Activated CD4-positive, alpha-beta T cell treated with anti-CD3 and anti-CD28 coated beads, Interleukin-2, amount 50 U/mL, for 4 hours (primary cell): Measurements from ENCODE around the gene CD44.

ENCODE experiments used
- DNase-seq, 2 experiments: peaks; one replicate each; pipeline ENCODE4 v3.0.0-alpha.2; 2020

Gene CD44

GRCh38 chr11:35160902-35161597, 22.1 kb downstream of the CD44 start:
- DNase-seq: no peak

- no peak for DNase-seq
Observed at GRCh38 chr11:35162745-35163144, 23.8 kb downstream of the CD44 start.

GRCh38 chr11:35163209-35163608, 24.2 kb downstream of the CD44 start:
- DNase-seq: no peak

GRCh38 chr11:35163702-35164496, 24.9 kb downstream of the CD44 start:
- DNase-seq: no peak

- DNase-seq: no peak
Observed at GRCh38 chr11:35165030-35165422, 26.1 kb downstream of the CD44 start.

- peak; percentile 69 to 71 for DNase-seq
Observed at GRCh38 chr11:35165423-35166368, 26.7 kb downstream of the CD44 start.

GRCh38 chr11:35166369-35167360, 27.7 kb downstream of the CD44 start:
- no peak for DNase-seq

- no peak for DNase-seq
Observed at GRCh38 chr11:35167426-35167954, 28.5 kb downstream of the CD44 start.

- DNase-seq: no peak
Observed at GRCh38 chr11:35168671-35169070, 29.7 kb downstream of the CD44 start.

- DNase-seq: no peak
Observed at GRCh38 chr11:35169112-35169511, 30.1 kb downstream of the CD44 start.

GRCh38 chr11:35169754-35170153, 30.8 kb downstream of the CD44 start:
- no peak for DNase-seq

- no peak for DNase-seq
Observed at GRCh38 chr11:35170503-35170902, 31.5 kb downstream of the CD44 start.

- no peak for DNase-seq
Observed at GRCh38 chr11:35171226-35171625, 32.3 kb downstream of the CD44 start.

GRCh38 chr11:35173011-35173511, 34.1 kb downstream of the CD44 start:
- DNase-seq: no peak

GRCh38 chr11:35173616-35174566, 34.9 kb downstream of the CD44 start:
- DNase-seq: no peak

- no peak for DNase-seq
Observed at GRCh38 chr11:35174666-35175065, 35.7 kb downstream of the CD44 start.

GRCh38 chr11:35177370-35177769, 38.4 kb downstream of the CD44 start:
- DNase-seq: no peak

- DNase-seq: no peak
Observed at GRCh38 chr11:35178067-35178805, 39.3 kb downstream of the CD44 start.

- peak; percentile 33 to 40 for DNase-seq
Observed at GRCh38 chr11:35178873-35179272, 39.9 kb downstream of the CD44 start.
